Fibroblast of pulmonary artery (primary cell): ENCODE results near the gene B3GALNT2.

ENCODE experiments used
- DNase-seq: peaks from one replicate; pipeline ENCODE4 v3.0.0-alpha.2; 2010; ENCODE audit warnings: low read depth
- H3K4me3 ChIP-seq: replicated peaks from 2 replicates; pipeline ENCODE4 v1.5.1; 2011; ENCODE audit warnings: low read depth, mild to moderate bottlenecking, control low read depth, low read length, moderate library complexity
- TF ChIP-seq, protein P1 (sequence below): IDR thresholded peaks from 2 replicates; pipeline ENCODE4 v1.5.1; 2011; ENCODE audit warnings: mild to moderate bottlenecking, control low read depth, low read length, inconsistent platforms; ENCODE audit errors: missing control alignments

The B3GALNT2 gene

DNA sequence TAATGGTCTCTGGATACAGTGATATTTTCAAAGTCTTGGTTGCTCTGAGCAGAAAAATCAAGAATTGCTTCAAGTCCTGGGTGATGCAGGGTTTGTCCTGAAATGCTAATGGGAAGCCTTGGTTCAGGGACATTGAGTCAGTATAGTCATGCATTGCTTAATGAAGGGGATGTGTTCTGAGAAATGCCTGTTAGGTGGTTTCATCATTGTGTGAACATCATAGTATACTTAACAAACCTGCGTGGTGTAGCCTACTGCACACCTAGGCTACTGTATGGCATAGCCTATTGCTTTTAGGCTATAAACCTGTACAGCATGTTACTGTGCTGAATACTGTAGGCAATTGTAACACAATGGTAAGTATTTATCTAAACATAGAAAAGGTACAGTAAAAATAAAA is 100.7 kb downstream of the B3GALNT2 start:
- TF ChIP-seq, protein P1, sequence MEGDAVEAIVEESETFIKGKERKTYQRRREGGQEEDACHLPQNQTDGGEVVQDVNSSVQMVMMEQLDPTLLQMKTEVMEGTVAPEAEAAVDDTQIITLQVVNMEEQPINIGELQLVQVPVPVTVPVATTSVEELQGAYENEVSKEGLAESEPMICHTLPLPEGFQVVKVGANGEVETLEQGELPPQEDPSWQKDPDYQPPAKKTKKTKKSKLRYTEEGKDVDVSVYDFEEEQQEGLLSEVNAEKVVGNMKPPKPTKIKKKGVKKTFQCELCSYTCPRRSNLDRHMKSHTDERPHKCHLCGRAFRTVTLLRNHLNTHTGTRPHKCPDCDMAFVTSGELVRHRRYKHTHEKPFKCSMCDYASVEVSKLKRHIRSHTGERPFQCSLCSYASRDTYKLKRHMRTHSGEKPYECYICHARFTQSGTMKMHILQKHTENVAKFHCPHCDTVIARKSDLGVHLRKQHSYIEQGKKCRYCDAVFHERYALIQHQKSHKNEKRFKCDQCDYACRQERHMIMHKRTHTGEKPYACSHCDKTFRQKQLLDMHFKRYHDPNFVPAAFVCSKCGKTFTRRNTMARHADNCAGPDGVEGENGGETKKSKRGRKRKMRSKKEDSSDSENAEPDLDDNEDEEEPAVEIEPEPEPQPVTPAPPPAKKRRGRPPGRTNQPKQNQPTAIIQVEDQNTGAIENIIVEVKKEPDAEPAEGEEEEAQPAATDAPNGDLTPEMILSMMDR = no peak
- H3K4me3 ChIP-seq = no peak overlapping the region
- DNase-seq = no peak

DNA sequence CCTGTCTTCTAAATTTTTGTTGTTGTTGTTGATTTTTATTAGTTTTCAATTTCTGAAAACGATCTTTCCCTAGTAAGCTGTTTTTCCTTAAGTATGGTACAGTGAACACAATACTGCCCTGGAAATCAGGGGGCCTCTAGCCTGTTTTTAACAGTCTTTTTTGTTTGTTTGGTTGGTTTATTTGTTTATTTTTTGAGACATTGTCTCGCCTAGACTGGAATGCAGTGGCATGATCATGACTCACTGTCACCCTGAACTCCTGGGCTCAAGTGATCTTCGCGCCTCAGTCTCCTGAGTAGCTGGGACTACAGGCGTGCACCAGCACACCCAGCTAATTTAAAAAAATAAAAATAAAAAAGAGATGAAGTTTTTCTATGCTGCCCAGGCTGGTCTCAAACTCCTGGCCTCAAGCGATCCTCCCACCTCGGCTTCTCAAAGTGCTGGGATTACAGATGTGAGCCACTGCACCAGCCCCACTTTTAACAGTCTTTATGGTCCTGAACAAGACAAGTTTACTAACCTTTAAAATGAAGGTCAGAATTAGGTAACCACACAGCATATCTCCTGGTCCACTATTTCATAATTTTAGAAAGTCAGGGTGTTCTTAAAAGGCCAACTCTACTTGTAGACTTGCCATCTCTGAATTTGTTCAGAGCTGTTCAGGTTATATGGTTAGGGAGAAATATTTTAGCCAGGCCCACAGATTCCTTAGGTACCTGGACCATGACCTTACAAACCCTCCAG is 101.6 kb downstream of the B3GALNT2 start:
- H3K4me3 ChIP-seq = no peak overlapping the region
- no peak for DNase-seq
- TF ChIP-seq, protein P1 = no peak

- TF ChIP-seq, protein P1 = no peak
- DNase-seq = no peak
- H3K4me3 ChIP-seq = no peak overlapping the region
Measured at GRCh38 chr1:235401251-235401650, 103.0 kb downstream of the B3GALNT2 start.
